Lower leg skin (tissue), 4 donors: ENCODE measurements around the gene PIKFYVE. TPM values are rescaled to one million over a fixed set of nuclear protein-coding genes. Genes with fewer than 3 reads are reported as not detected.

Experiments
- DNase-seq, 2 donors: peaks; one replicate each; pipeline ENCODE4 v3.0.0-alpha.2; 2019; ENCODE audit warnings: low spot score in 2 of 2
- H3K4me3 ChIP-seq: fragments of 200-600 bp; sonication (generic); 2 replicates; pipeline ENCODE4 v1.5.1; 2017; ENCODE audit warnings: mild to moderate bottlenecking, low read depth; ENCODE audit not compliant: poor library complexity, severe bottlenecking
- POLR2A ChIP-seq, 2 donors: fragments of 450-650 bp; IDR thresholded peaks; one replicate each; pipeline ENCODE4 v1.6.1; 2016 to 2017; ENCODE audit warnings: antibody characterized with exemption in 2 of 2, mild to moderate bottlenecking in 1 of 2, moderate library complexity in 1 of 2
- WGBS, 2 donors: methylation state at CpG; one replicate each; pipeline ENCODE4 v1.1.5; 2018; 5-methylcytosine and 5-hydroxymethylcytosine counted together
- intact Hi-C: fragments of 100-400 bp; cut with DNase I; formaldehyde crosslinking; loops from one replicate; pipeline ENCODE4 v1.15.0; 2023; ENCODE audit warnings: low total_unique reads
- total RNA-seq, 4 donors: library from RNA; depleted of rRNA; stranded (reverse); fragments of >200 nt; gene quantifications; one replicate each; pipeline ENCODE4 v1.1.0, GENCODE V29; 2016
- TF ChIP-seq, protein P1 (sequence below), 3 donors: fragments of 450-650 bp; IDR thresholded peaks; one replicate each; pipeline ENCODE4 v1.5.1; 2016; ENCODE audit warnings: antibody characterized with exemption in 3 of 3, mild to moderate bottlenecking in 3 of 3, moderate library complexity in 2 of 3

PIKFYVE gene
- total RNA-seq, 4 donors from 2014 or later = 17.3 to 27.8 (median 18.5) TPM

DNA sequence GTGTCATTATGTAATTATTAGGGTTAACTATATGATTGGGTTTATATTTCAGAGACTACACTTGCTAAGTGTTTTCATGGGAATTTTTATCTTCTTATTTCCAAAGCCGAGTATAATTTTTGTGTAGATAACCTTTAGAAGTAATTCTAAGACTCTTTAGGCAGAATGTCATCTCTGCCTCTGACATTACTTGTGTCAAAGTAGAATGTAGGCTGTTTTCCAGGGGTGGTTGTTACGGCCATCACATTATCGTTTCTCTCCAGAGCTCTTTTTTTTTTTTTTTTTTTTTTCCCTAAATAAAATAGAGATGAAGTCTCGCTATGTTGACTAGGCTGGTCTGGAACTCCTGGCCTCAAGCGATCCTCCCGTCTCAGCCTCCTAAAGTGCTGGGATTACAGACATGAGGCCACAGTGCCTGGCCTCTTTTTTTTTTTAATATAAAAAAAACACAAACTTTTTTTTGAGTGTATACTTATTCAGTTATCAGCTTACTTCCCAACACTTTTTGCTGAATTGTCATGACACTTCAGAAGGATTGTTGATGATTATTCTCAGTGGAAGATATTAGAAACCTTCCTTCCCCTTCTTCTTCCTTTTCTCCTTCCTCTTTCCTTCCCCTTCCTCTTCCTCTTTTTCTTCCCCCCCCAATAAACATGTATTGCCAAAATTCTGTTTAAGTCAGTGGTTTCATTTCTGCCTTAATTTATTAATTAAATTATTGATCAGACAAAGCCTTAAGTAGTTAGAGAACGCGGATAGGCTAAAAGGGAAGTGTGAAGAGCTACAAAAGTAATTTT is 2.3 kb downstream of the PIKFYVE start:
- 76 to 80% methylated on average over 8 of the region's 8 CpGs for WGBS, 2 donors
- no peak for TF ChIP-seq POLR2A (IDR thresholded peaks at IDR 0.05)
- TF ChIP-seq, protein P1, sequence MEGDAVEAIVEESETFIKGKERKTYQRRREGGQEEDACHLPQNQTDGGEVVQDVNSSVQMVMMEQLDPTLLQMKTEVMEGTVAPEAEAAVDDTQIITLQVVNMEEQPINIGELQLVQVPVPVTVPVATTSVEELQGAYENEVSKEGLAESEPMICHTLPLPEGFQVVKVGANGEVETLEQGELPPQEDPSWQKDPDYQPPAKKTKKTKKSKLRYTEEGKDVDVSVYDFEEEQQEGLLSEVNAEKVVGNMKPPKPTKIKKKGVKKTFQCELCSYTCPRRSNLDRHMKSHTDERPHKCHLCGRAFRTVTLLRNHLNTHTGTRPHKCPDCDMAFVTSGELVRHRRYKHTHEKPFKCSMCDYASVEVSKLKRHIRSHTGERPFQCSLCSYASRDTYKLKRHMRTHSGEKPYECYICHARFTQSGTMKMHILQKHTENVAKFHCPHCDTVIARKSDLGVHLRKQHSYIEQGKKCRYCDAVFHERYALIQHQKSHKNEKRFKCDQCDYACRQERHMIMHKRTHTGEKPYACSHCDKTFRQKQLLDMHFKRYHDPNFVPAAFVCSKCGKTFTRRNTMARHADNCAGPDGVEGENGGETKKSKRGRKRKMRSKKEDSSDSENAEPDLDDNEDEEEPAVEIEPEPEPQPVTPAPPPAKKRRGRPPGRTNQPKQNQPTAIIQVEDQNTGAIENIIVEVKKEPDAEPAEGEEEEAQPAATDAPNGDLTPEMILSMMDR (IDR thresholded peaks at IDR 0.05) = no peak
- intact Hi-C loops = no loop called here
- H3K4me3 ChIP-seq = no peak overlapping the region
- DNase-seq = no peak

DNA sequence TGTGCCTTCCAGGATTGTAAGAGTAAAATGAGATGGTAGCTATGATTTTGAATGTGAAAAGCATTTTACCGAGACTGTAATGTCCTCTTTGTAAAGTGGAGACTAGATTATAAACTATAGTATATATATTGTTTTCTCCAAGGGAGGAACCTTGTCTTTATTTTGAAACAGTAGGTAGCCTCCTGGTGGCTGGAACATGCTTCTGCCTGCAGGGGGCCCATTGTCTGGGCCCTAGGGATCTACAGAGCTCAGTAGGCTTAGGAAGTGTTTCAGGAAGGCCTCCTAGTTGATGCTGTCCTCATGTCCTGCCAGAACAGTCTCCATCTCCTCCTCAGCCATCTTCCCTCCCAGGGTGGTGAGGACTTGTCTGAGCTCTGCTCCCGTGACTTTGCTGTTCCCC is 3.0 kb downstream of the PIKFYVE start:
- 88 to 97% methylated on average over 2 of the region's 2 CpGs for WGBS, 2 donors
- no peak for DNase-seq
- H3K4me3 ChIP-seq = no peak overlapping the region
- TF ChIP-seq, protein P1 (IDR thresholded peaks at IDR 0.05) = no peak
- intact Hi-C loops = no loop called here

DNA sequence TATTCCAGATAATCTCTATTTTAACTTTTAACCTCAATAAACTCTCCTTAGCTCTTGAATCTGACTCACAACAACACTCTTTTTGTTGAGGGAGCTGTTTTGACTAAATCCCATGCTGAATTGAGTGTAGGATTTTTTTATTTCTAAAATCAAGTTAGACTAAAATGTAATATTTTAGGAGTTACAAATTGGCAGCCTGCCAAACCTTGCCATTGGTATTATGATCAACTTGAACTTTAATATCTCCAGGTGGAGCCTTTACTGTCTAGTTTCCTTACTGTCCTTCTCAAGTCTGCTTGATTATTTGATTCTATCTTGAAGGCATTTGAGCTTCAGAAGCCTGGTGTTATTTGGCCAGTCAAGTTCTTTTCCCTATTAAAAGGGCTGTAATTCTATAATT is 8.7 kb downstream of the PIKFYVE start:
- TF ChIP-seq, protein P1 (IDR thresholded peaks at IDR 0.05) = no peak
- TF ChIP-seq POLR2A (IDR thresholded peaks at IDR 0.05) = no peak
- DNase-seq = no peak
- intact Hi-C loops = no loop called here
- no peak overlapping the region for H3K4me3 ChIP-seq

DNA sequence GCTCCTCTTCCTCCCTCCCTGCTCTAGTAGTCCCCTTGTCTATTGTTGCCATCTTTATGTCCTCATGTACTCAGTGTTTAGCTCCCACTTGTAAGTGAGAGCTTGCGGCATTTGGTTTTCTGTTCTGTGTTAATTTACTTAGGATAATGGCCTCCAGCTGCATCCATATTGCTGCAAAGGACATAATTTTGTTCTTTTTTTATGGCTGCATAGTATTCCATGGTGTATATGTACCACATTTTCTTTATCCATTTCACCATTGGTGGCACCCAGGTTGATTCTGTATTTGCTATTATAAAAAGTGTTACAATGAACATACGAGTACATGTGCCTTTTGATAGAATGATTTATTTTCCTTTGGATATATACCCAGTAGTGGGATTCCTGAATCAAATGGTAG is 12.5 kb downstream of the PIKFYVE start:
- no peak overlapping the region for H3K4me3 ChIP-seq
- intact Hi-C loops = no loop called here
- TF ChIP-seq, protein P1 (IDR thresholded peaks at IDR 0.05) = no peak
- TF ChIP-seq POLR2A (IDR thresholded peaks at IDR 0.05) = no peak
- DNase-seq = no peak
- 98 to 100% methylated on average over 2 of the region's 2 CpGs for WGBS, 2 donors

DNA sequence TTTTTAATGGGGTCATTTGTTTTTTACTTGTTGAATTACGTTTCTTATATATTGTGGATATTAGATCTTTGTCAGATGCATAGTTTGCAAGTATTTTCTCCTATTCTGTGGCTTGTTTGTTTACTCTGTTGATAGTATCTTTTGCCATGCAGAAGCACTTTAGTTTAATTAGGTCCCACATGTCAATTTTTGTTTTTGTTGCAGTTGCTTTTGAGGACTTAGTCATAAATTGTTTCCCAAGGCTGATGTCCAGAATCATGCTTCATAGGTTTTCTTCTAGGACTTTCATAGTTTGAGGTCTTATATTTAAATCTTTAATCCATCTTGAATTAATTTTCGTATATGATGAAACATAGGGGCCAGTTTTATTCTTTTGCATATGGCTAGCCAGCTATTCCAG is 13.2 kb downstream of the PIKFYVE start:
- no peak for DNase-seq
- intact Hi-C loops = no loop called here
- TF ChIP-seq, protein P1 (IDR thresholded peaks at IDR 0.05) = no peak
- TF ChIP-seq POLR2A (IDR thresholded peaks at IDR 0.05) = no peak
- WGBS, 2 donors = 93 to 98% methylated on average over 2 of the region's 2 CpGs
- H3K4me3 ChIP-seq = no peak overlapping the region

DNA sequence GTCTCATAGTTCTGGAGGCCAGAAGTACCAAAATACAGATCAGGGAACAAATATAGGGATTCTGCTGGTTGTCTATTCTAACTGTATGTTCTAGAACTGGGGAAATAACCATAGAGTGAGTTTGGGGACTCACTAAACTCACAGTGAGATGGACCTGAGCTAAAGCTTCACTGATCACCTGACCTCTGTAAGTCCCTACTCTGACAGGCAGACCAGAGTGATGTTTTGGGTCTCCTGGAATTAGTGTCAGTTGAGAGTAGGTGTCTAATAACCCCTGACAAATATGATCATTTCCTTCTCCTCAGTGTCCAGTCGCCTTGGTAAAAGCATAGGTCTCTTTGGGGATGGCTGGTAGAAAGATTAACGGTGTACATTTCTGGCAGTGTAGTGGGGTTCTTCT is 14.2 kb downstream of the PIKFYVE start:
- no peak for TF ChIP-seq POLR2A (IDR thresholded peaks at IDR 0.05)
- TF ChIP-seq, protein P1 (IDR thresholded peaks at IDR 0.05) = no peak
- no peak for DNase-seq
- intact Hi-C loops = no loop called here
- H3K4me3 ChIP-seq = no peak overlapping the region
- WGBS, 2 donors = 93 to 100% methylated on average over 2 of the region's 2 CpGs
